Naive B cell (primary cell): ENCODE data around the gene PIGB. TPM values are rescaled to one million over a fixed set of nuclear protein-coding genes. Genes with fewer than 3 reads are reported as not detected.

ENCODE experiments used
- ATAC-seq, 2 donors: fragments of 150-1000 bp; cut with Tn5 transposase; 2 replicates each; pipeline ENCODE4 v1.10.0; 2021; ENCODE audit warnings: low read depth in 2 of 2, mild to moderate bottlenecking in 2 of 2, moderate library complexity in 2 of 2
- DNase-seq: peaks from one replicate; pipeline ENCODE4 v3.0.0; 2022
- H3K27ac Mint-ChIP-seq, 6 donors: one replicate each; pipeline ENCODE4 v1.8.0; 2020 to 2022; ENCODE audit warnings: mild to moderate bottlenecking in 6 of 6, mixed read lengths in 6 of 6, moderate library complexity in 5 of 6, inconsistent platforms in 2 of 6
- H3K27me3 Mint-ChIP-seq, 3 donors: one replicate each; pipeline ENCODE4 v1.8.0; 2021 to 2022; ENCODE audit warnings: mixed read lengths in 3 of 3, mild to moderate bottlenecking in 1 of 3
- H3K36me3 Mint-ChIP-seq, 2 donors: one replicate each; pipeline ENCODE4 v1.8.0; 2020 to 2022; ENCODE audit warnings: mixed read lengths in 2 of 2, inconsistent platforms in 1 of 2, mild to moderate bottlenecking in 1 of 2
- H3K4me1 Mint-ChIP-seq, 3 donors: one replicate each; pipeline ENCODE4 v1.8.0; 2020 to 2022; ENCODE audit warnings: mixed read lengths in 3 of 3, inconsistent platforms in 1 of 3, mild to moderate bottlenecking in 1 of 3, moderate library complexity in 1 of 3
- H3K4me3 Mint-ChIP-seq, 8 donors: one replicate each; pipeline ENCODE4 v1.8.0; 2020 to 2022; ENCODE audit warnings: mild to moderate bottlenecking in 8 of 8, mixed read lengths in 8 of 8, moderate library complexity in 8 of 8, inconsistent platforms in 2 of 8
- H3K9me3 Mint-ChIP-seq, 7 donors: one replicate each; pipeline ENCODE4 v1.8.0; 2020 to 2022; ENCODE audit warnings: mixed read lengths in 7 of 7, mild to moderate bottlenecking in 5 of 7, inconsistent platforms in 2 of 7, moderate library complexity in 1 of 7
- polyA plus RNA-seq, 6 donors: library from polyadenylated mRNA; unstranded; fragments of 300-500 nt; fragmentation: Illumina TruSeq; gene quantifications; one replicate each; pipeline ENCODE4 v1.2.3, GENCODE V29; 2021; ENCODE audit warnings: low read depth in 6 of 6

PIGB gene
- polyA plus RNA-seq, 6 donors from 2014 or later: 17.0 to 27.2 (median 24.1) TPM

DNA sequence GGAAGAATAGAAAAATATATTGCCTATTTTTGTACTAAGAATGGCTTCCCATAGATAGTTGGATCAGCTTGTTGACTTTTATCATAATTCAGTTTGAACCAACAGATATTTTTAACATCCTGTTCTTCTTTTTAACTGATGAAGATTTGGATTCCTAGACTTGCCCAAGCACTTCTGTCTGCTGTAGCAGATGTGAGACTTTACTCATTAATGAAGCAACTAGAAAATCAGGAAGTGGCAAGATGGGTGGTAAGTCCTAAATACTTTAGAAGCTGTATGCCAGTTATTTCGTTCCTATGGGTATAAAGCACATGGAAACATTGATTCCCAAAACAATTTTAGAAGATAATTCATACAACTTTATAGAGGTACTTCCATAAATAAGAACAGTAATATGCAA lies 8.4 kb downstream of the PIGB start:
- ATAC-seq (no peak), DNase-seq (no peak)
- H3K36me3 Mint-ChIP-seq: peaks cover 5 to 20% of the 10 kb centered on the region in 2 donors
- H3K4me1 Mint-ChIP-seq: peaks cover 20 to 32% (median 28%) of the 10 kb centered on the region in 3 donors
- no peak overlapping the region for H3K27ac Mint-ChIP-seq
- no peaks in the 10 kb centered on the region for H3K27me3 Mint-ChIP-seq
- no peak overlapping the region for H3K4me3 Mint-ChIP-seq
- no peaks in the 10 kb centered on the region for H3K9me3 Mint-ChIP-seq

DNA sequence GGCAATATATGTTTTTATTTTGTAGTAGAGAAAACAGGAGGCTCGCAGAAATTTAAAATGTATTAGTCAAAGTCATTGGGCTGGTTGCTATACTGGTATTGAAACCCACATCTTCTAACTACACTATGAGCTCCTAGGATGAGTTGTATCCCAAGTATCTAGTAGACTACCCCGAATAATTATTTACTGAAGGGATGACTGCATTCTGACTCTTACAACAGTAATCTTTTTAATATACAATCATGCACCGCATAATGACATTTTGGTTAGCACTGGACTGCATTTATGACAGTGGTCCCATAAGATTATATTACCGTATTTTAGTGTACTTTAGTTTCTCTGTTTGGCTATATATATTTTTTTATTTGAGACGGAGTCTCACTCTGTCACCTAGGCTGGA lies 15.3 kb downstream of the PIGB start:
- no peaks in the 10 kb centered on the region for H3K9me3 Mint-ChIP-seq
- H3K27ac Mint-ChIP-seq: no peak overlapping the region
- no peaks in the 10 kb centered on the region for H3K27me3 Mint-ChIP-seq
- no peak for ATAC-seq
- no peak for DNase-seq
- H3K4me3 Mint-ChIP-seq: no peak overlapping the region
- H3K36me3 Mint-ChIP-seq: peaks cover 19 to 25% of the 10 kb centered on the region in 2 donors
- no peaks in the 10 kb centered on the region for H3K4me1 Mint-ChIP-seq

DNA sequence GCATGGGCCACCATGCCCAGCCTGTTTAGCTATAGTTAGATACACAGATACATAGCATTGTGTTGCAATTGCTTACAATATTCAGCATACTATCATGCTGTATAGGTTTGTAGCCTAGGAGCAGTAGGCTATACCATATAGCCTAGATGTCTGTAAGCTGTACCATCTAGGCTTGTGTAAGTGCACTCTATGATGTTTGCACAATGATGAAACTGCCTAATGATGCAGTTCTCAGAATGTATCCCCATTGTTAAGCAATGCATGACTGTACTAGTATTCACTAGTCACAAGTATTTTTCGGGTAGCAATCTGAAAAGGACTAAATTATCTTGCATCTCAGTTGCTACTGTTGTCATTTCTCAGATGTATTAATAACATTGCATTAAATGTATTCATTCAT lies 16.0 kb downstream of the PIGB start:
- Mint-ChIP-seq H3K9me3 (no peaks in the 10 kb centered on the region), H3K27ac (no peak overlapping the region), H3K4me1 (no peaks in the 10 kb centered on the region), H3K36me3 (peaks cover 23 to 24% of the 10 kb centered on the region in 2 donors), H3K27me3 (no peaks in the 10 kb centered on the region), H3K4me3 (no peak overlapping the region)
- ATAC-seq: no peak
- no peak for DNase-seq

DNA sequence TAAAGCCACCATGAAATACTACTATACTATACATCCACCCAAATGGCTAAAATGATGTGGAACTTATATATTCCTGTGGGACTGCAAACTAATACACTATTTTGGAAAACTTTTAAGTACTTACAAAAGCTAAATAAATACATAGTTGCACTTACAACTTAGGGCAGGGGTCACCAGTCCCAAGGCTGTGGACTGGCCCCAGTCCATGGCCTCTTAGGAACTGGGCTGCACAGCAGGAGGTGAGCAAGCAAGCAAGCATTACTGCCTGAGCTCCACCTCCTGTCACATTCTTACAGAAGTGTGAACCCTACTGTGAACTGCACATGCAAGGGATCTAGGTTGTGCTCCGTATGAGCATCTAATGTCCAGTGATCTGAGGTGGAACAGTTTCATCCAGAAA lies 18.1 kb downstream of the PIGB start:
- Mint-ChIP-seq H3K27me3 (no peaks in the 10 kb centered on the region), H3K36me3 (peaks cover 10 to 24% of the 10 kb centered on the region in 2 donors), H3K27ac (no peak overlapping the region), H3K4me3 (no peak overlapping the region), H3K4me1 (no peaks in the 10 kb centered on the region), H3K9me3 (no peaks in the 10 kb centered on the region)
- ATAC-seq (no peak), DNase-seq (no peak)

DNA sequence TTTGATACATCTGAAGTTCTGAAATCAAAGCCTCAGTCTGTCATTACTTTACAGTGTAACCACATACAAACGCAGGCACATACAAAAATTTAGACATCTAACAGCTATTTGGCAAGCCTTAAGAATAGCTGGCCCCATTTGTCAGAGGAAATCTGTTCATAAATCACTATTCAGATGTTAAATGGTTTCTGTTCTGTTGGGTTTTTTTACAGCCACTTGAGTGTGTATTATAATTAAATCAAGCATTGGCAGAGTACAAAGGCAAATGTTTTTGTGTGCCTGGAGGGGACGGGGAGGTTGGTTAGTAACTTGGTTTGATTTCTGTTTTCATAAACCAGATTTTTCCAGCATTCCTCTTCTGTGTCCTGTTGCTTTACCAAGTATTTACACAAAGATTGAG lies 24.1 kb downstream of the PIGB start:
- Mint-ChIP-seq H3K4me1 (no peaks in the 10 kb centered on the region), H3K36me3 (peaks cover 0 to 31% of the 10 kb centered on the region in 2 donors)

DNA sequence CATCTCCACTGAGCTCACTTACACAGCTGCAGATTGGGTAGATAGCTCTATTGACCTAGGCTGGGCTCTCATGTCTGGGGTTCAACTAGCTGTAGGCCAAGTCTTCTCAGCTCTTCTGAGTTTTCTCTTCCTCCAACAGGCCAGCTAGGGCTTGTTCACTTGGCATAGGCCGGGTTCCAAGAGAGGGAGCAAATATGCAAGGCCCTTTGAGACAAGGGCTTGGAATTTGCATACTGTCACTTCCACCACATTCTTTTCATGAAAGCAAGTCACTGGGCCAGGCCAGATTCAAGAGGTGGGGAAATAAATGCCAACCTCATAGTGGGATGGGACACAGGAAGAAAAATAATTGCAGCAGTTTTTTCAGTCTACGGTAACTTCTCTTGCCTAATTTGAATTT lies 25.2 kb downstream of the PIGB start:
- Mint-ChIP-seq H3K4me1 (no peaks in the 10 kb centered on the region), H3K9me3 (no peaks in the 10 kb centered on the region), H3K4me3 (no peak overlapping the region), H3K27me3 (no peaks in the 10 kb centered on the region), H3K36me3 (peaks cover 0 to 34% of the 10 kb centered on the region in 2 donors), H3K27ac (peak overlapping the region in 5 of 6 donors; percentile 29 to 90 (median 51))
- ATAC-seq (no peak), DNase-seq (no peak)

More for the DNA sequence above, 24.1 kb downstream of the PIGB start:
- H3K27me3 Mint-ChIP-seq: no peaks in the 10 kb centered on the region
- no peak for DNase-seq
- H3K27ac Mint-ChIP-seq: peak overlapping the region in 1 of 6 donors; percentile 57
- ATAC-seq: no peak
- H3K9me3 Mint-ChIP-seq: no peaks in the 10 kb centered on the region
- no peak overlapping the region for H3K4me3 Mint-ChIP-seq

DNA sequence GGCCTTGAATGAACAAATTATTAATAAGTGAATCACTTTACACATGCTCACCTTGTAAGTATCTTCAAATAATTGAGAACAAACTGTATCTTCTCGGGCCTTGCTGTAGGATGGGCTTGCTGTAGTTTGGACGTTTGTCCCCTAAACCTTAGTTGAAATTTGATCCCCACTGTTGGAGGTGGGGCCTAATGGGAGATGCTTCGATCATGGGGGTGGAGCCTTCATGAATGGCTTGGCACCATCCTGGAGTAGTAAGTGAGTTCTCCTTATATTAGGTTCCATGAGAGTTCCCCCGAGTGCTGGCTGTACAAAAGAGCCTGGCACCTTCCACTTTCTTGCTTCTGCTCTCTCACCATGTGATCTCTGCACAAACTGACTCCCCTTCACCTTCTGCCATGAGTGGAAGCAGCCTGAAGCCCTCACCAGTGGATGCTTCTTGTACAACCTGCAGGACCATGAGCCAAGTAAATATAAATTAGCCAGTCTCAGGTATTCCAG lies 29.3 kb downstream of the PIGB start:
- Mint-ChIP-seq H3K27me3 (no peaks in the 10 kb centered on the region), H3K36me3 (peaks cover 0 to 31% of the 10 kb centered on the region in 2 donors), H3K4me3 (no peak overlapping the region), H3K4me1 (no peaks in the 10 kb centered on the region), H3K9me3 (no peaks in the 10 kb centered on the region), H3K27ac (peak overlapping the region in 2 of 6 donors; percentile 6 to 53)
- DNase-seq (no peak), ATAC-seq (no peak)

DNA sequence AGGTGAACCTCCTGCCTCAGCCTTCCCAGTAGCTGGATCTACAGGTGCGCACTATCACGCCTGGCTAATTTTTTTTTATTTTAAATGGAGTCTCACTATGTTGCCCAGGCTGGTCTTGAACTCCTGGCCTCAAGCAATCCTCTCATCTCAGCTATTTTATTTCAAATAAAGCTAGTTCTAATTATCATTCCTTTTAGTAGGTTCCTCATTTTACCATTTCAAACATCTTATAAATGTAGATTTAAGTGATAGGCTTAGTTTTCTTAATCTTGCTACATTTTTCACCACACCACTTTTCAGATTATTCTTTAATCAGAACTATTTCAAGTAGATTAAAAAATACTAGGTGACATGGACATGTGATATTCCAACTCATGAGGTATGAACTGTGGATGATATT lies 30.3 kb downstream of the PIGB start:
- Mint-ChIP-seq H3K4me1 (no peaks in the 10 kb centered on the region), H3K36me3 (peaks cover 0 to 25% of the 10 kb centered on the region in 2 donors), H3K9me3 (no peaks in the 10 kb centered on the region), H3K27me3 (no peaks in the 10 kb centered on the region), H3K27ac (no peak overlapping the region), H3K4me3 (no peak overlapping the region)
- no peak for ATAC-seq
- DNase-seq: no peak

DNA sequence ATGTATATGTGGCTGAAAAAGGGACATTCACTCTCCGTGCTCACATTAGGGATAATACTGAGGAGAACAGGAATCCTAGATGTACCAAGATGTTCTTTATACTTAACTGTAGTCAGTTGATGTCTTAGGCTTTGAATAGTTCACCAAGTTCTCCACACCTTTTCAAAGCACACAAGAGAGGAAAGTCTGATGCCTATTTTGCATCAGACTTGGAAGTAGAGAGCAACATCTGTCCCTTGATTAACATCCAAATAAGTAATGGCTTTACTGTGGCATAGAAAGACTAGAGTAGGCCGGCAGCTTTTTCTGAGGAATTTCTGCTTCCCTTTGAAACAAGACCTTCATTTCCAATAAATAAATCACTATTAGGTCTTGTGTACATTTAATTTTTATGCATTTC lies 34.0 kb downstream of the PIGB start:
- no peak for DNase-seq
- no peaks in the 10 kb centered on the region for H3K4me1 Mint-ChIP-seq
- H3K4me3 Mint-ChIP-seq: no peak overlapping the region
- peaks cover 10 to 25% of the 10 kb centered on the region in 2 donors for H3K36me3 Mint-ChIP-seq
- H3K27me3 Mint-ChIP-seq: no peaks in the 10 kb centered on the region
- no peak overlapping the region for H3K27ac Mint-ChIP-seq
- H3K9me3 Mint-ChIP-seq: no peaks in the 10 kb centered on the region
- ATAC-seq: no peak

DNA sequence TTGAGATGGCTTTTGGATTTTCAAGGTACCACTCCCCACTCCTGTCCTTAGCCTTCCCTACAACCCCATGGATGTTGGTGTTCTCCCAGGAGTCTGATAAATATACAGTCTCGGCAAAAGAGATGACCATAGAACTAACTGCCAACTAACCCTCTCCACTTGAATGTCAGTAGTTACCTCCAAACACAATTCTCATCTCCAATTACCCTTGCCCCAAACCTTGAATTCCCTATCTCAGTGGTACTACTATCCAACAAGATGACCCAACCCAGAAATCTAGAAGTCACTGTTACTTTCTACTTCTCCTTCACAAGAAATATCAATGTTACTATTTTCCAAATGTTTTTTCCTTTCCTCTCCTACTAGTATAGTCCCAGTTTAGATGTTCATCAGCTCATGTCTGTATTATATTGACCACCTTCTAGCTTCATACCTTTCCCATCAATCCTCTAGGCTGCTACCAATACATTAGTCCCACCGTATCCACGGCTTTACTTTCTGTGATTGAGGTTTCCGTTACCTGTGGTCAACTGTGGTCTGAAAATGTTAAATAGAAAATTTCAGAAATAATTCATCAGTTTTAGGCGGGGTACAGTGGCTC lies 38.1 kb downstream of the PIGB start:
- DNase-seq: no peak
- Mint-ChIP-seq H3K27me3 (no peaks in the 10 kb centered on the region), H3K4me1 (peaks cover 0 to 10% (median 3%) of the 10 kb centered on the region in 3 donors), H3K4me3 (no peak overlapping the region), H3K27ac (peak overlapping the region in 3 of 6 donors; percentile 2 to 39 (median 23)), H3K36me3 (peaks cover 10 to 17% of the 10 kb centered on the region in 2 donors), H3K9me3 (no peaks in the 10 kb centered on the region)
- ATAC-seq: no peak

DNA sequence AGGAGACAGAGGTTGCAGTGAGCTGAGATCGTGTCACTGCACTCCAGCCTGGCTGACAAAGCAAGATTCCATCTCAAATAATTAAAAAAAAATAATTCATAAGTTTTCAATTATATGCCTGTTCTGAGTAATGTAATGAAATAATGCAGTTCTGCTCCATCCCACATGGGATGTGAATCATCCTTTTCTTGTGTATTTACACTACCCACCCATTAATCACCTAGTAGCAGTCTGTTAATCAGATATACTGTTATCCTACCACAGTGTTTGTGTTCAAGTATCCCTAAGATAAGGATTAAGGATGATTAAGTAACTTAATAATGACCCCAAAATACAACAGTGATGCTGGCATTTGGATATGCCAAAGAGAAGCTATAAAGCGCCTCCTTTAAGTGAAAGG lies 38.8 kb downstream of the PIGB start:
- Mint-ChIP-seq H3K27ac (no peak overlapping the region), H3K4me1 (peaks cover 0 to 10% (median 3%) of the 10 kb centered on the region in 3 donors), H3K4me3 (no peak overlapping the region), H3K36me3 (peaks cover 10 to 17% of the 10 kb centered on the region in 2 donors), H3K9me3 (no peaks in the 10 kb centered on the region), H3K27me3 (no peaks in the 10 kb centered on the region)
- DNase-seq: no peak
- no peak for ATAC-seq

DNA sequence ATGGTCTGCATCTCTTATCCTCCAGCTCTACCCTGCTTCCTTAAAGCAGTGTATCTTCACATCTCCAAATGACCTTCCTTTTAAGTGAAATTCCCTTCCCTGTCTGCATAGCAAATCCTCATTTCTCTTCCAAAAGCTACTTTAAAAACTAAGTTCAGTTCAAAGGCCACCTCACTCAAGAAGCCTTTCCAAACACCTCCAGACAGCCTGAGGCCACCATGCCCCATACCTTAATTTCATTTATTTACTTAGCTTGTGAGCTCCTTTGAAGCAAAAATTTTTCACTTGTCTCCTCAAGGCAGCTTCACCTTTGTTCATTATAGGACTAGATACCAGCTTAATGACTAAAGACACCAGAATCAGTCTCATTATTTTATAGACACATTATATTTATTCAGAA lies 39.4 kb downstream of the PIGB start:
- H3K27me3 Mint-ChIP-seq: no peaks in the 10 kb centered on the region
- peaks cover 0 to 10% (median 3%) of the 10 kb centered on the region in 3 donors for H3K4me1 Mint-ChIP-seq
- ATAC-seq: no peak
- H3K9me3 Mint-ChIP-seq: no peaks in the 10 kb centered on the region
- H3K27ac Mint-ChIP-seq: peak overlapping the region in 1 of 6 donors; percentile 54
- DNase-seq: no peak
- no peak overlapping the region for H3K4me3 Mint-ChIP-seq
- peaks cover 10 to 17% of the 10 kb centered on the region in 2 donors for H3K36me3 Mint-ChIP-seq

DNA sequence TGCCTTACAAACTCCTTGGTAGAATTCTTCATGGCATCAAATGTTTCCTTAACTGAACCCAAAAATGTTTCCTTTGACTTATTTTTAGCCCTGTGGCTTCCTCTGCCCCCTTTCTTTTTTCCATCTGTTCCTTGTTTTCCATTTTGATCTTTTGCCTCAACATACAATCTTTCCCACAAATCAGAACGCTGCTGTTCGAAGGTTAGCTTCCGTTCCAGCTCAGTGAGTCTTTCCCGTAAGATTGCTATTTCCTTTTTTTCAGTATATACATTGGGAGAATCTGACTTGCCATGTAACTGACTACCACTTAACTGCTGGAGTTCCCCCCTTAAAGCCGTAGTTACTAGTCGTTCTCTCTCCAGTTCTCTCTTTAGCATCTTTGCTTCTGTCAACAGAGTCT lies 41.2 kb downstream of the PIGB start:
- ATAC-seq: no peak
- H3K9me3 Mint-ChIP-seq: no peaks in the 10 kb centered on the region
- peaks cover 0 to 10% (median 3%) of the 10 kb centered on the region in 3 donors for H3K4me1 Mint-ChIP-seq
- peaks cover 10 to 15% of the 10 kb centered on the region in 2 donors for H3K36me3 Mint-ChIP-seq
- H3K27me3 Mint-ChIP-seq: no peaks in the 10 kb centered on the region
- H3K4me3 Mint-ChIP-seq: no peak overlapping the region
- DNase-seq: no peak
- peak overlapping the region in 5 of 6 donors; percentile 30 to 95 (median 84) for H3K27ac Mint-ChIP-seq

DNA sequence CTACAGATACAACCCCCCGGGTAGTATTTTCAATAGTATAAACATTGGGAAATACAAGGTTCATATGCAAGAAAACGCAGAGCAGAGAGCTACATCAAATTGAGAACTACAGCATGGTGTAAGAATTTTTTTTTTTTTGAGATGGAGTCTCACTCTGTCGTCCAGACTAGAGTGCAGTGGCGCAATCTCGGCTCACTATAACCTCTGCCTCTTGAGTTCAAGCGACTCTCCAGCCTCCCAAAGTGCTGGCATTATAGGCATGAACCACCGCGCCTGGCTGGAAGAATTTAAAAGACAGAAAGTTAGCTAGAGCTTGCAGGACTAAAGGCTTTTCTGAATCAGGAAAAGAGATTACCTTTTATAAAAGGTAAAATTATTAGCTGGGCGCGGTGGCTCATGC lies 42.0 kb downstream of the PIGB start:
- H3K4me1 Mint-ChIP-seq: peaks cover 0 to 10% (median 3%) of the 10 kb centered on the region in 3 donors
- peaks cover 10 to 11% of the 10 kb centered on the region in 2 donors for H3K36me3 Mint-ChIP-seq
- ATAC-seq: no peak
- H3K4me3 Mint-ChIP-seq: no peak overlapping the region
- DNase-seq: no peak
- H3K27ac Mint-ChIP-seq: peak overlapping the region in 2 of 6 donors; percentile 30 to 81
- H3K9me3 Mint-ChIP-seq: no peaks in the 10 kb centered on the region
- no peaks in the 10 kb centered on the region for H3K27me3 Mint-ChIP-seq
